Esophagus muscularis mucosa (tissue), 4 donors: Measurements from ENCODE around the gene LRRK1. TPM values are rescaled to one million over a fixed set of nuclear protein-coding genes. Genes with fewer than 3 reads are reported as not detected.

Source experiments
- DNase-seq: peaks from one replicate; pipeline ENCODE4 v3.0.0-alpha.2; 2017; ENCODE audit errors: extremely low spot score
- H3K27ac ChIP-seq, 4 donors: fragments of 200-600 bp; sonication (generic); replicated peaks in 1 of 4; 1 replicate in 3 of 4; 2 replicates in 1 of 4; pipeline ENCODE4 v1.5.1; 2016 to 2019; ENCODE audit warnings: mild to moderate bottlenecking in 1 of 4
- H3K27me3 ChIP-seq, 4 donors: fragments of 200-600 bp; sonication (generic); one replicate each; pipeline versions ENCODE4 v1.5.1 to v1.6.0; 2016 to 2019
- H3K36me3 ChIP-seq, 4 donors: fragments of 200-600 bp; sonication (generic); one replicate each; pipeline ENCODE4 v1.5.1; 2016 to 2019
- H3K4me1 ChIP-seq, 4 donors: fragments of 200-600 bp; sonication (generic); one replicate each; pipeline ENCODE4 v1.5.1; 2016 to 2019
- H3K4me3 ChIP-seq, 4 donors: fragments of 200-600 bp; sonication (generic); 1 replicate in 2 of 4; 2 replicates in 2 of 4; pipeline ENCODE4 v1.5.1; 2016 to 2019; ENCODE audit warnings: mild to moderate bottlenecking in 4 of 4, moderate library complexity in 1 of 4
- H3K9me3 ChIP-seq, 4 donors: fragments of 200-600 bp; sonication (generic); 1 replicate in 3 of 4; 2 replicates in 1 of 4; pipeline ENCODE4 v1.5.1; 2016 to 2019
- EP300 ChIP-seq: sonication (generic); formaldehyde crosslinking; IDR thresholded peaks from one replicate; pipeline ENCODE4 v1.6.1; 2017; ENCODE audit warnings: antibody characterized with exemption
- POLR2A ChIP-seq: fragments of 450-650 bp; IDR thresholded peaks from one replicate; pipeline ENCODE4 v1.6.1; 2017; ENCODE audit warnings: antibody characterized with exemption, moderate library complexity, mild to moderate bottlenecking, low read depth
- POLR2AphosphoS5 ChIP-seq, 2 donors: sonication (generic); formaldehyde crosslinking; IDR thresholded peaks; one replicate each; pipeline ENCODE4 v1.6.1; 2017; ENCODE audit warnings: antibody characterized with exemption in 2 of 2
- WGBS: methylation state at CpG from one replicate; pipeline ENCODE4 v1.1.5; 2018; 5-methylcytosine and 5-hydroxymethylcytosine counted together
- intact Hi-C: fragments of 100-400 bp; cut with DNase I; formaldehyde crosslinking; loops from one replicate; pipeline ENCODE4 v1.15.1; 2023
- total RNA-seq, 4 donors: library from RNA; depleted of rRNA; stranded (reverse); fragments of >200 nt; gene quantifications; one replicate each; pipeline versions ENCODE4 v1.1.0 to v1.2.1, GENCODE V29; 2016
- TF ChIP-seq, protein P1 (sequence below), 3 experiments: fragments of 200-600 bp in 2 of 3; fragments of 450-650 bp in 1 of 3; sonication (generic) in 2 of 3; IDR thresholded peaks; one replicate each; pipeline ENCODE4 v1.5.1; 2017 to 2019; ENCODE audit warnings: antibody characterized with exemption in 3 of 3, mild to moderate bottlenecking in 2 of 3, moderate library complexity in 1 of 3

The LRRK1 gene
- total RNA-seq, 4 donors from 2014 or later = 11.3 to 18.0 (median 15.4) TPM

DNA sequence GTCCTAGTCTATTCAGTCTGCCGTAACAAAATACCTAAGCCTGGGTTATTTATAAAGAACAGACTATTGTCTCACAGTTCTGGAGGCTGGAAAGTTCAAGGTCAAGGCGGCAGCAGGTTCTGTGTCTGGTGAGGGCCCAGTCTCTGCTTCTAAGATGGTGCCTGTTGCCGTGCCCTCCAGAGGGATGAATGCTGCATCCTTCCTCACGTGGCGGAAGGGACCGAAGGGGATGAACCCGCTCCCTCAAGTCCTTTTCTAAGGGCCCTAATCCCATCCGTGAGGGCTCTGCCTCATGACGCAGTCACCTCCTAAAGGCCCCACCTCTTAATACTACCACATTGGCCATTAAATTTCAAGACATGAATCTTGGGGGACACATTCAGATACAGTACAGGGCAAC lies 199.0 kb downstream of the LRRK1 start:
- Histone ChIP-seq H3K4me3 (no peak overlapping the region), H3K9me3 (no peaks in the 10 kb centered on the region), H3K4me1 (peaks cover 18 to 33% (median 28%) of the 10 kb centered on the region in 4 donors), H3K27ac (no peak overlapping the region), H3K36me3 (no peaks in the 10 kb centered on the region), H3K27me3 (peaks cover 0 to 3% (median 0%) of the 10 kb centered on the region in 4 donors)
- WGBS = 93% methylated on average over 9 of the region's 9 CpGs
- intact Hi-C loops = no loop called here
- TF ChIP-seq POLR2A (no peak), POLR2AphosphoS5 (IDR thresholded peaks at IDR 0.05) (no peak), EP300 (no peak)
- TF ChIP-seq, protein P1, sequence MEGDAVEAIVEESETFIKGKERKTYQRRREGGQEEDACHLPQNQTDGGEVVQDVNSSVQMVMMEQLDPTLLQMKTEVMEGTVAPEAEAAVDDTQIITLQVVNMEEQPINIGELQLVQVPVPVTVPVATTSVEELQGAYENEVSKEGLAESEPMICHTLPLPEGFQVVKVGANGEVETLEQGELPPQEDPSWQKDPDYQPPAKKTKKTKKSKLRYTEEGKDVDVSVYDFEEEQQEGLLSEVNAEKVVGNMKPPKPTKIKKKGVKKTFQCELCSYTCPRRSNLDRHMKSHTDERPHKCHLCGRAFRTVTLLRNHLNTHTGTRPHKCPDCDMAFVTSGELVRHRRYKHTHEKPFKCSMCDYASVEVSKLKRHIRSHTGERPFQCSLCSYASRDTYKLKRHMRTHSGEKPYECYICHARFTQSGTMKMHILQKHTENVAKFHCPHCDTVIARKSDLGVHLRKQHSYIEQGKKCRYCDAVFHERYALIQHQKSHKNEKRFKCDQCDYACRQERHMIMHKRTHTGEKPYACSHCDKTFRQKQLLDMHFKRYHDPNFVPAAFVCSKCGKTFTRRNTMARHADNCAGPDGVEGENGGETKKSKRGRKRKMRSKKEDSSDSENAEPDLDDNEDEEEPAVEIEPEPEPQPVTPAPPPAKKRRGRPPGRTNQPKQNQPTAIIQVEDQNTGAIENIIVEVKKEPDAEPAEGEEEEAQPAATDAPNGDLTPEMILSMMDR (IDR thresholded peaks at IDR 0.05) = no peak
- DNase-seq = no peak

DNA sequence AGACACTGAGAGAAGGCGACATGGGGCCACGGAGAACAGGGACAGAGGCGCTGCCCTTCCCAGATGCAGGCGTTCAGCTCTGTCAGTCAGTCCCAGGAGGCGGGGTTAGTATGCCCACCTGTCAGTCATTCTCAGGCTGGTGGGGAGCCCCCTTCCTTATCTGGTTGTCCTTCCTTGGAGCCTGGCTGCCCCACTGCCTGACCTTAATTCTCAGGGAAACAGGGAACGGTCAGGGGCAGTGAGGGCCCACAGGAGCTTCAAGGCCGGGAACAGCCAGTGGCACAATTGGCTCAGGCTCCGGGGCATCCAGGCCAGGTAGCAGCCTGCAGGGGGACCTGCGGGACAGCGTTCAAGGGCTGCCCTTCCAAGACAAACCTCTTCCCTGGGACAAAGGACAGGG lies 199.5 kb downstream of the LRRK1 start:
- no peak for DNase-seq
- Histone ChIP-seq H3K4me1 (peaks cover 18 to 33% (median 28%) of the 10 kb centered on the region in 4 donors), H3K36me3 (no peaks in the 10 kb centered on the region), H3K9me3 (no peaks in the 10 kb centered on the region), H3K4me3 (no peak overlapping the region), H3K27me3 (peaks cover 0 to 3% (median 0%) of the 10 kb centered on the region in 4 donors), H3K27ac (no peak overlapping the region)
- no peak for TF ChIP-seq POLR2AphosphoS5 (IDR thresholded peaks at IDR 0.05)
- no peak for TF ChIP-seq POLR2A
- TF ChIP-seq, protein P1 (IDR thresholded peaks at IDR 0.05) = no peak
- no peak for TF ChIP-seq EP300
- intact Hi-C loops = no loop called here
- WGBS = 67% methylated on average over 1 of the region's 10 CpGs

DNA sequence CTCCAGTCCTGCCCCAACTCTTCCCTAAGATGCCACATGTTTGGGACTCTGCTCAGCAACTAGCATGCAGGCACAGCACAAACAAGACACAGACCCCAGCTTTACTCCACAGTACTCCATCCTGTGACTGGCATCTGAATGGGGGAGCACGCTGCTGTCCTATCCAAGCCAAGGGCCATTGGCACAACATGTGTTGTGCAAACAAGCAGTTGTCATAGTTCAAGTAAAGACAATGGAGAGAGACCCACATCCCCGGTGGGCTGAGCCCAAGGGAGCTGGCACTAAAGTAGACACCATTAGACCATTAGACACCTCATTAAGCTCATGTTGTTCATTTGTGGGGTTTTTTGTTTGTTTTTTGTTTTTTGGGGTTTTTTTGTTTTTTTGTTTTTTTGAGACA lies 200.0 kb downstream of the LRRK1 start:
- intact Hi-C loops = no loop called here
- Histone ChIP-seq H3K4me1 (peaks cover 18 to 33% (median 28%) of the 10 kb centered on the region in 4 donors), H3K9me3 (no peaks in the 10 kb centered on the region), H3K27me3 (peaks cover 0 to 3% (median 0%) of the 10 kb centered on the region in 4 donors), H3K27ac (no peak overlapping the region), H3K4me3 (no peak overlapping the region), H3K36me3 (no peaks in the 10 kb centered on the region)
- DNase-seq = no peak
- TF ChIP-seq POLR2A (no peak), POLR2AphosphoS5 (IDR thresholded peaks at IDR 0.05) (no peak), EP300 (no peak)
- TF ChIP-seq, protein P1 (IDR thresholded peaks at IDR 0.05) = no peak
- 96% methylated on average over 2 of the region's 2 CpGs for WGBS

Other genes with a start within 250 kb of the LRRK1 start
- 100 to 1,000 TPM in 1 of 4 donors, 10 to 100 TPM in 3; 36.7 to 131 (median 59.4) TPM for gene ALDH1A3, start 39.5 kb upstream of the LRRK1 start, total RNA-seq